Endothelial cell of umbilical vein (primary cell): ENCODE data around the gene KLRK1. TPM values are rescaled to one million over a fixed set of nuclear protein-coding genes. Genes with fewer than 3 reads are reported as not detected.

Source experiments
- BruUV-seq: library from RNA; stranded (reverse); fragments of 400-500 nt; replicated peaks from 2 replicates; lab custom pipeline; 2021; lab: Mats Ljungman, UMichigan
- CTCF ChIA-PET: fragments of 300-600, 350-600 bp; sonication (Branson Sonifier 250); formaldehyde crosslinking; loops from one replicate; lab custom pipeline; 2021; ENCODE audit warnings: antibody characterized with exemption, inconsistent platforms; lab: Charles Lee
- POLR2A ChIA-PET: fragments of 300-600, 350-600 bp; sonication (Branson Sonifier 250); formaldehyde crosslinking; loops from one replicate; lab custom pipeline; 2021; ENCODE audit warnings: antibody characterized with exemption, inconsistent platforms; lab: Charles Lee
- DNase-seq: peaks from one replicate; pipeline ENCODE4 v3.0.0-alpha.2; 2011; ENCODE audit warnings: low read depth, low spot score
- FAIRE-seq: peaks from 2 replicates; lab custom pipeline; 2011; peaks lifted over from hg19 to GRCh38; lab: Jason Lieb, UNC
- H2AFZ ChIP-seq: 2 replicates; pipeline ENCODE4 v1.6.0; 2012; ENCODE audit warnings: low read depth, low read length, control low read depth, inconsistent platforms
- H3K27ac ChIP-seq: 2 replicates; pipeline ENCODE4 v1.5.1; 2011; ENCODE audit warnings: low read depth, mild to moderate bottlenecking, control low read depth, low read length, moderate library complexity; ENCODE audit not compliant: insufficient read depth
- H3K27me3 ChIP-seq, 2 experiments: 2 replicates each; pipeline versions ENCODE4 v1.6.0 to v1.6.1; 2011; ENCODE audit warnings: low read length in 2 of 2, mixed read lengths in 1 of 2; ENCODE audit not compliant: control insufficient read depth in 2 of 2, insufficient read depth in 2 of 2
- H3K36me3 ChIP-seq, 2 experiments: 2 replicates in 1 of 2; 3 replicates in 1 of 2; pipeline ENCODE4 v1.5.1; 2011; ENCODE audit warnings: low read length in 2 of 2, mild to moderate bottlenecking in 1 of 2, moderate library complexity in 1 of 2; ENCODE audit not compliant: control insufficient read depth in 2 of 2, insufficient read depth in 2 of 2; ENCODE audit errors: extremely low read depth in 1 of 2
- H3K4me1 ChIP-seq: 3 replicates; pipeline ENCODE4 v1.5.1; 2011; ENCODE audit warnings: mild to moderate bottlenecking, low read length; ENCODE audit not compliant: control insufficient read depth, insufficient read depth; ENCODE audit errors: extremely low read depth
- H3K4me2 ChIP-seq: 2 replicates; pipeline ENCODE4 v1.6.1; 2011; ENCODE audit warnings: low read length, control low read depth, mixed read lengths; ENCODE audit not compliant: insufficient read depth
- H3K4me3 ChIP-seq, 3 experiments: fragments of 200-600 bp in 1 of 3; sonication (generic), shearing (Covaris generic) in 1 of 3; replicated peaks in 1 of 3; 2 replicates each; pipeline ENCODE4 v1.5.1; 2011 to 2016; ENCODE audit warnings: control low read depth in 3 of 3, low read length in 3 of 3, mild to moderate bottlenecking in 2 of 3, inconsistent platforms in 1 of 3, low read depth in 1 of 3, moderate library complexity in 1 of 3; ENCODE audit not compliant: insufficient read depth in 1 of 3
- H3K79me2 ChIP-seq: 2 replicates; pipeline ENCODE4 v1.6.0; 2012; ENCODE audit warnings: low read length, inconsistent platforms; ENCODE audit not compliant: control insufficient read depth, insufficient read depth
- H3K9ac ChIP-seq: replicated peaks from 2 replicates; pipeline ENCODE3; 2011; ENCODE audit warnings: low read length, control low read depth; ENCODE audit not compliant: insufficient read depth; ENCODE audit errors: extremely low read depth
- H3K9me1 ChIP-seq: replicated peaks from 3 replicates; pipeline ENCODE4 v1.6.0; 2011; ENCODE audit warnings: mild to moderate bottlenecking, low read length; ENCODE audit not compliant: control insufficient read depth, insufficient read depth; ENCODE audit errors: extremely low read depth
- H3K9me3 ChIP-seq: replicated peaks from 2 replicates; pipeline ENCODE4 v1.5.1; 2012; ENCODE audit warnings: low read length, inconsistent platforms; ENCODE audit not compliant: control insufficient read depth, insufficient read depth
- H4K20me1 ChIP-seq: replicated peaks from 2 replicates; pipeline ENCODE3; 2011; ENCODE audit warnings: mild to moderate bottlenecking, low read length; ENCODE audit not compliant: control insufficient read depth, insufficient read depth; ENCODE audit errors: extremely low read depth
- EZH2 ChIP-seq: IDR thresholded peaks from 2 replicates; pipeline ENCODE4 v1.6.1; 2012; ENCODE audit warnings: borderline replicate concordance, low read depth, mild to moderate bottlenecking, moderate library complexity, low read length, inconsistent platforms; ENCODE audit not compliant: severe bottlenecking
- FOS ChIP-seq: IDR thresholded peaks from 2 replicates; pipeline ENCODE4 v1.6.1; 2011; ENCODE audit warnings: mild to moderate bottlenecking, low read length, moderate library complexity, borderline replicate concordance; ENCODE audit not compliant: insufficient read depth
- GATA2 ChIP-seq: IDR thresholded peaks from 2 replicates; pipeline ENCODE4 v1.7.0; 2011; ENCODE audit warnings: low read depth, mild to moderate bottlenecking, moderate library complexity, mixed read lengths, low read length; ENCODE audit not compliant: insufficient read length, insufficient read depth
- JUN ChIP-seq: IDR thresholded peaks from 2 replicates; pipeline ENCODE4 v1.6.1; 2011; ENCODE audit warnings: borderline replicate concordance, low read depth; ENCODE audit not compliant: insufficient read length, insufficient read depth
- MYC ChIP-seq: IDR thresholded peaks from one replicate; pipeline ENCODE4 v1.6.1; 2011; ENCODE audit warnings: mild to moderate bottlenecking, low read depth, low read length
- POLR2A ChIP-seq: IDR thresholded peaks from 2 replicates; pipeline ENCODE4 v1.6.1; 2012; ENCODE audit warnings: low read depth, mild to moderate bottlenecking, control low read depth, low read length
- POLR2AphosphoS5 ChIP-seq: IDR thresholded peaks from 2 replicates; pipeline ENCODE4 v1.6.1; 2012; ENCODE audit warnings: low read depth, mild to moderate bottlenecking, control low read depth, low read length, moderate library complexity; ENCODE audit not compliant: insufficient read depth
- dilution Hi-C: fragments of 300-500 bp; cut with MboI; formaldehyde crosslinking; loops from one replicate; pipeline ENCODE4 v1.15.0; 2019; ENCODE audit warnings: low sequenced_read_pairs; ENCODE audit not compliant: extremely low pct_ligation_motif_present
- intact Hi-C: fragments of 100-400 bp; cut with micrococcal nuclease; formaldehyde crosslinking; loops from one replicate; pipeline ENCODE4 v1.10.0; 2022
- polyA plus RNA-seq, 4 experiments: library from polyadenylated mRNA; depleted of rRNA in 3 of 4; stranded (reverse) in 3 of 4; unstranded in 1 of 4; fragments of >200 nt; gene quantifications; 2 replicates each; pipeline versions ENCODE4 v1.2.1 to v1.2.3, GENCODE V29; 2011 to 2012; ENCODE audit warnings: missing spikeins in 1 of 4
- total RNA-seq: library from RNA; stranded (reverse); gene quantifications from 2 replicates; pipeline ENCODE4 v1.2.3, GENCODE V29; 2021
- TF ChIP-seq, protein P1 (sequence below), 2 donors: IDR thresholded peaks; 1 replicate in 1 of 2; 2 replicates in 1 of 2; pipeline ENCODE4 v1.5.1; 2011; ENCODE audit warnings: low read length in 2 of 2, mild to moderate bottlenecking in 2 of 2, moderate library complexity in 2 of 2, control low read depth in 1 of 2, inconsistent platforms in 1 of 2, low read depth in 1 of 2; ENCODE audit not compliant: insufficient read depth in 1 of 2; ENCODE audit errors: extremely low read depth in 1 of 2
- TF ChIP-seq, protein P2 (sequence below): IDR thresholded peaks from 2 replicates; pipeline ENCODE4 v1.6.1; 2011; ENCODE audit not compliant: insufficient read depth, insufficient read length

Gene KLRK1
- total and polyA plus RNA-seq, 2 donors (not counting 3 experiments of a cell fraction or from before 2014, with no cell fraction given): not detected

DNA sequence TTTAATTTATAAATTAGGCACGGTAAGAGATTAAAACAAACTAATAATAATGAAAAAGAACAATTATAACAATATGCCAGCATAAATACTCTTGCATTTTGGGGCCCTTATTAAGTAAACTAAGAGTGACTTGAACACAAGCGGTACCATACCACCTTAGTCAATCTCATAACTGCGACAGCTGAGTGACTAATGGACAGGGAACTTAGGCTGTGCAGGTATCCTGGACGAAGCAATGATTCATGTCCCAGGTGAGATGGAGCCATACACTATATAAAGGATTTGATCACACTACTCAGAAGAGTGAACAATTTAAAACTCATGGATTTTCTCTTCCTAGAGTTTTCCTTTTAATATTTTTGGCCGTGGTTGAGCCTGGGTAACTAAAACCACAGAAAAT lies 15.5 kb upstream of the KLRK1 start:
- no TSS peak for BruUV-seq
- Histone ChIP-seq H2AFZ (no peak overlapping the region), H3K36me3 (no peaks in the 10 kb centered on the region), H3K4me1 (no peaks in the 10 kb centered on the region), H3K27me3 (no peaks in the 10 kb centered on the region), H3K4me3 (no peak overlapping the region), H3K79me2 (no peaks in the 10 kb centered on the region), H3K9me1 (no peaks in the 10 kb centered on the region), H3K9ac (no peak overlapping the region), H3K9me3 (no peaks in the 10 kb centered on the region), H3K4me2 (no peak overlapping the region), H3K27ac (no peak overlapping the region), H4K20me1 (no peaks in the 10 kb centered on the region)
- DNase-seq (no peak), FAIRE-seq (no peak)
- ChIA-PET CTCF (interaction anchor here (1.2 kb wide), 1 partner anchor 13 kb away, joined by 3 read pairs; no protein-coding TSS in a partner anchor), POLR2A (no interaction called here)
- no peak for TF ChIP-seq POLR2AphosphoS5
- no peak for TF ChIP-seq EZH2
- TF ChIP-seq JUN: no peak
- no peak for TF ChIP-seq POLR2A
- no peak for TF ChIP-seq FOS
- TF ChIP-seq MYC: no peak
- TF ChIP-seq GATA2: no peak
- TF ChIP-seq, protein P1, sequence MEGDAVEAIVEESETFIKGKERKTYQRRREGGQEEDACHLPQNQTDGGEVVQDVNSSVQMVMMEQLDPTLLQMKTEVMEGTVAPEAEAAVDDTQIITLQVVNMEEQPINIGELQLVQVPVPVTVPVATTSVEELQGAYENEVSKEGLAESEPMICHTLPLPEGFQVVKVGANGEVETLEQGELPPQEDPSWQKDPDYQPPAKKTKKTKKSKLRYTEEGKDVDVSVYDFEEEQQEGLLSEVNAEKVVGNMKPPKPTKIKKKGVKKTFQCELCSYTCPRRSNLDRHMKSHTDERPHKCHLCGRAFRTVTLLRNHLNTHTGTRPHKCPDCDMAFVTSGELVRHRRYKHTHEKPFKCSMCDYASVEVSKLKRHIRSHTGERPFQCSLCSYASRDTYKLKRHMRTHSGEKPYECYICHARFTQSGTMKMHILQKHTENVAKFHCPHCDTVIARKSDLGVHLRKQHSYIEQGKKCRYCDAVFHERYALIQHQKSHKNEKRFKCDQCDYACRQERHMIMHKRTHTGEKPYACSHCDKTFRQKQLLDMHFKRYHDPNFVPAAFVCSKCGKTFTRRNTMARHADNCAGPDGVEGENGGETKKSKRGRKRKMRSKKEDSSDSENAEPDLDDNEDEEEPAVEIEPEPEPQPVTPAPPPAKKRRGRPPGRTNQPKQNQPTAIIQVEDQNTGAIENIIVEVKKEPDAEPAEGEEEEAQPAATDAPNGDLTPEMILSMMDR (IDR thresholded peaks at IDR 0.05; ENCODE audit: extremely low read depth in 1 of 2, insufficient read depth in 1 of 2, low read depth in 1 of 2, low read length in 2 of 2): no peak
- TF ChIP-seq, protein P2, sequence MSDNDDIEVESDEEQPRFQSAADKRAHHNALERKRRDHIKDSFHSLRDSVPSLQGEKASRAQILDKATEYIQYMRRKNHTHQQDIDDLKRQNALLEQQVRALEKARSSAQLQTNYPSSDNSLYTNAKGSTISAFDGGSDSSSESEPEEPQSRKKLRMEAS: no peak
- dilution Hi-C loops: no loop called here
- intact Hi-C loops: no loop called here
